Kasumi-1 (cell line): ENCODE data around the gene ALG9.

Experiments used
- DNase-seq, 2 experiments: peaks; one replicate each; lab custom pipeline; 2025; lab: John Stamatoyannopoulos, UW

ALG9 gene

DNA sequence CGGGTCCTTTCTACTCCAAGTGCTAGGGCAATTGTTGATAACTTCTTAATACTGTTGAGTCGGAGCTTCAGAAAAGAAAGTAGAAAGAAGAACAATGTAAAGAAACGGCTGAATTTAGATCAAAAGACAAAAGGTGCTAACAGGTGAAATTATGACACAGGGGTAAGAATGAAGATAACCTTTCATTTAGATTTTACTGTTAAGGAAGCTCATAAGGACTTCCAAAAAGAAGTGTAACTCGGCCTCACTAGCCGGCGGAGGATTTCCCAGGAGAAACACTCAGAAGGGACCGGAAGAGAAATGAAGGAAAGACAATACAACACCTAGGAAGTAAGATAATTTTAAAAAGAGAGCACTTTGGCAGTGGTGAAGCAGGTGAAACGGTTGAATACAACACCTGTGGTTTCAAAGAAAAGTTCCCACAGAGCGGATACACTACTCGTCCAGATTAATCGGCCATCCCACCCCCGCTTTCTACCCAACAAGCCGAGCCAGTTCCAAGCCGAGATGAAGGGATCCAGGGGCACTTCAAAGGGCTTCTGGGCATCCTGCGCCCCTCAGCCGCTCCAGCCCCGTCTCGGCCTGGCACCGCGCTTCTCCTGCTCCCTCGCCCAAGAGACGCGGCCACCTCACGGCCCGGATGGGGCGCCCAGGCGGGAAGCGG lies 105.9 kb downstream of the ALG9 start:
- peak in 1 of 2 experiments; percentile 36 for DNase-seq

DNA sequence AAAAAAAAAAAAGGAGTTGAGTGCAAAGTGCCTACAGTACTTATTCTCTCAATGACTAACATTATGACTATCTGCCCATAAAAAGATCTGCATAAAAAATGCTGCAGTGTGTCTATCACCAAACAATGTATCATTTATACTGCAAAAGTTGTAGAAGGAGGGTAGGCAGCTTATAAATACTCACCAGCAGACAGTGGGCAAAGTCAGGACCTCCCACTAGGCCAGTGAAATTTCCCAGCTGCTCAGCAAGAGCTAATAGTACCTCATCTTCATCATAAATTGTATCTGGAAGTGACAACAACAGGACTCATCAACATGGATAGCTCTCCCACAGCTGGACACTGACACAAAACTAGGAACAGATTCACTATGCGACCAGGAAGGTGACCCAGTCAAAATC lies 106.8 kb downstream of the ALG9 start:
- no peak for DNase-seq

DNA sequence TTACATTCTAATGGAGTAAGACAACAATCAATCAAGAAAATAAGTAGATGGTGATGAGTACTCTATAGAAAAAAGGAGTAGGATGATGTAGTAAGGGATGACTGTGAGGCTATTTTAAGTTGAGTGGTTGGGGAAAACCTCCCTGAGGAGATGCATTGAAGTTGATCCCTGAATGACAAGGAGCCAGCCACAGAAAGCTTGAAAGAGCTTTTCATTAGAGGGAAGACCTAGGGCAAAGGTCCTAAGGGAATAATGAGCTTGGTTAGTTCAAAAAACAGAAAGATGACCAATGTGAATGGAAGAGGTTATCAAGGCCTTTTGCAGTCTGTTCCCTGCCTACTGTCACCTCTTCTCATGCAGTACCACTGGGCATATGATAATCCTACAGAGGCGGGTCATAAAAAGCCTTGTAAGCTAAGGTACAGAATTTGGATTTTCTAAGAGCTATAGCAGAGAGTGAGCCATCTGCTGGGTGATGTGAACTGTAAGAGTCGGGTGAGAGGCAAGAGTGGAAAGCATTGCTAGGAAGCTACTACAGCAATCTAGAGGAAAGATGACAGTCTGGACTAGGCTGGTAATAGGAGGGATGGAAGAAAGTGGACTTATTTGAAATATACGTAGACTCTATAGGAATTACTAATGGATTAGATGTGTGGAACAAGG lies 108.3 kb downstream of the ALG9 start:
- DNase-seq = peak; percentile 7 to 8

DNA sequence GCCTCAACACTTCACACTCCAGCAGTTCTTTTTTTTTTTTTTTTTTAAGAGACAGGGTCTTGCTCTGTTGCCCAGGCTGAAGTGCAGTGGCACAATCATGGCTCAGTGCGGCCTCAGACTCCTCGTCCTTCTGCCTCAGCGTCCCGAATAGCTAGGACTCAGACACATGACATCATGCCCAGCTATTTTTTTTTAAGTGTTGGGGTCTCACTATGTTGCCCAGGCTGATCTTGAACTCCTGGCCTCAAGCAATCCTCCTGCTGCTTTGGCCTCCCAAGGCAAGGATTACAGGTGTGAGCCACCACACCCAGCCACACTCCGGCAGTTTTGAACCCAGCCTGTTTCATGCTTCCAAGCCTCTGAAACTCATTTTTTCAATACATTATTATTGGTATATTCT lies 108.9 kb downstream of the ALG9 start:
- DNase-seq = no peak

DNA sequence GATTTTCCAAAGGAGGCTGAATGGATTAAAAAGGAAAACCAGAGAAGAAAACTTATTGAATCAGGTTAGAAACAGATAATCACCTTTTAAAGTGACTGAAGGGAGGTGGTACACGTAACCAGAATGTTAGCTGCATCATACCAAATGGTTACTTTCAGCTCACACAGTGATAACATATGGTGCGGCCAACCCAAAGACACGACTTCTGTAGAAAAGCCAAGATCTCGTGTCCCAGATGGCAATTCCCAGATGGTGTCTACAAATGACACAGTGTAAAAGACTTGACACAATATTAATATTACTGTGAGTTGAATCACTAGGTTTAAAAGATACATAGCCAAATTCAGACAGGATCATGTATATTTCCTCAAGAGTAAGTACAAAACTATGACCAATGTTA lies 110.3 kb downstream of the ALG9 start:
- DNase-seq = no peak

DNA sequence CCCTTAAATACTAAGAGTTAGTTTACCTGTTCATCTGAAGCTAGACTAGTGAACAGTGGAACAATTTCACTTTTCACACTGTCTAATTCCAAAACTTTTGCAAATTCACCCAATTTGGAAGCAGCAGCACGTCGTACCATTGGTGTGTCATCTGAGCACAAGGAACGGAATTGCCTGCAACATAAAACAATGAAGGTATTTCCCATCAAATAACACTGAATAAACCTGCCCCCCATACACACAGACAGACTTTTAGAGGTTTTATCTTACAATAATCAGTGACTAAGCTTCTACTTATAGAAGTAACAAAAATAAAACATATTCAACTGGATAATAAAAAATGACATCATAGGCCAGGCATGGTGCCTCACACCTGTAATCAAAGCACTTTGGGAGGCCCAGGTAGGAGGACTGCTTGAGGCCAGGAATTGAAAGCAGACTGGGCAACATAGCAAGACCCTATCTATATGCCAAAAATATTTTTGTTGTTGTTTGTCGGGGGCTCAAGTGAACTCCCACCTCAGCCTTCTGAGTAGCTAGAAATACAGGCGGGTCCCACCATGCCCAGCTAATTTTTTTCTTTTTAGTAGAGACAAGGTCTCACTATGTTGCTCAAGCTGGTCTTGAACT lies 111.5 kb downstream of the ALG9 start:
- DNase-seq = no peak

DNA sequence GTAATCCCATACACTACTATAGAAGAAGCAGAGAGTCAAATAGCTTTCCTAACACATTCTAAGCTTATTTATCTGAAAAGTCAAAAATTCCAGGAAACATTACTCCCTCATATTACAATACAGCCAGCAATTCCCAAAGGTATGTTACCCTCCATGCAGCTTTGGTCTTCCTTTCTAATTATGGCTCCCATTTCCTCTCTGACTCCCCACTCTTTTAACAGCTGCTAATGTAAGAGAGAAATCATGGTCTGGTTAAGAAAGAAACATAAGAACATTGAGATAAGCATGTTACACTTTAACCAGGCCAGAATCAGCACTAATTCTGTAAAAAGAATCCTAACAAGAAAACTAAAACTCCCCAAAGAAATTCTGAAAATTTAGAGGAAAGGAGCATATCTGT lies 112.0 kb downstream of the ALG9 start:
- no peak for DNase-seq

DNA sequence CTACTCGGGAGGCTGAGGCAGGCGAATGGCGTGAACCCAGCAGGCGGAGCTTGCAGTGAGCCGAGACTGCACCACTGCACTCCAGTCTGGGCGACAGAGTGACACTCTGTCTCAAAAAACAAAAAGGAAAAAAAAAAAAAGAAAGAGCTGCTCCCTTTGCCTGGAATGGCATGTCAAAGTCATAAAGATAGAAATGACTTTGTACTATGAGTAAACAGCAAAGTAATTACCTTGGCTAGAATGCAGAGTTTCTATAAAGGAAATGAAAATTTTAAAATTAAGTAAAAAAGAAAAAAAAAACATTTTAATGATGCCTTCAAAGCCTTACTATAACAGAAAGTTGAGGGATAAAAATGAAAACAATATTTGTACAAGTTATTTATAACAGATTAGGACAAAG lies 115.3 kb downstream of the ALG9 start:
- no peak for DNase-seq

DNA sequence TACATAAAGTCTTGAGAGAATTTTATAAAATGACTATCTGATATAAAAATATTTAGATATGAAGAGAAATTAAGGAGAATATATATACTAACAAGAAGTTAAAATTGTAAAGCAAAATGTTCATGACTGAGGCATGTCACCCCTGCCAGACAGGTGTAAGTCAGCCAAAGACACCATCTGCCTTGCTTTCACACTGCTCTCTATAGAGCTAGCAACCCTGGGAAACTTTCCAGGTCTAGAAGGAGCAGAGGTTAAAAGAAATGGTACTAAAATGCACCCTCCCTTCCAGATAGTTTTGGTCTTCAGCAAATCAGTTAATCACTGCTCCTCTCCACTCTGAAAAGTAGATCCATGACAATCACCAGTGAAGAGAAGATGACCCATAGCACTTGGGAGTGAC lies 121.7 kb downstream of the ALG9 start:
- no peak for DNase-seq

DNA sequence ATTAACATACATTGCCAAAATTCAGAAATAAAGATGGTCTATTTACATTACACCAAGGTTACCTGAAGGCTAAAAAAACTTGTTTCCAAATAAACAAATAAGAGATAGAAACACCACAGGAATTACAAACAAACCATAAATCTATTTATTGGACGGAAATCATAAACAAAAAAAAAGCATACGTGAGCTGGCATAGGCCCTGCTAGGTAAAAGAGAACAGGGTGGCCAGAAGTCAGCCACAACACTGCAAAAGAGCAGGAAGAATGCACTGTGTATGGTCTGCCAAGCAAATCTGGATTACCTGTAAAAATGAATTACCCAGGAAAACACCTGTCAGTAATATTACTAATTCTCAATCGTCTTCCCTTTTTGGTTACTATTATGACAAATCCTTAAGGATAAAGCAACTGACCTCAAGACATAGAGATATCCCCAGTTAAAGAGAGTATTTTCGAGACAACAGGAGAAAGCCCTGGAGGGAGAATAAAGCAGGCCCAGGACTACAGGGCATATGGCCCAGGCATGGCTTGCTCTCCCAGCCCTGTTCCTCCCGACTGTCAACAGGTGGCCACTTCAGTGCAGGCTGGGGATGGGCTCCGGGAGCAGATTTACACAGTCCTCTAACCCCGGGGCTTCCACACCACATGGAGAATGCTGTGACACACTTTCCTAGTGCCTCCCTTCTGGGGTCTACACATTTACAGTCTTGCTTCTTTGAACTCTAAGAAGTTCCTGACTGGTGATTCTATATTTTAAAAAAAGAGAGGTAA lies 123.2 kb downstream of the ALG9 start:
- no peak for DNase-seq

DNA sequence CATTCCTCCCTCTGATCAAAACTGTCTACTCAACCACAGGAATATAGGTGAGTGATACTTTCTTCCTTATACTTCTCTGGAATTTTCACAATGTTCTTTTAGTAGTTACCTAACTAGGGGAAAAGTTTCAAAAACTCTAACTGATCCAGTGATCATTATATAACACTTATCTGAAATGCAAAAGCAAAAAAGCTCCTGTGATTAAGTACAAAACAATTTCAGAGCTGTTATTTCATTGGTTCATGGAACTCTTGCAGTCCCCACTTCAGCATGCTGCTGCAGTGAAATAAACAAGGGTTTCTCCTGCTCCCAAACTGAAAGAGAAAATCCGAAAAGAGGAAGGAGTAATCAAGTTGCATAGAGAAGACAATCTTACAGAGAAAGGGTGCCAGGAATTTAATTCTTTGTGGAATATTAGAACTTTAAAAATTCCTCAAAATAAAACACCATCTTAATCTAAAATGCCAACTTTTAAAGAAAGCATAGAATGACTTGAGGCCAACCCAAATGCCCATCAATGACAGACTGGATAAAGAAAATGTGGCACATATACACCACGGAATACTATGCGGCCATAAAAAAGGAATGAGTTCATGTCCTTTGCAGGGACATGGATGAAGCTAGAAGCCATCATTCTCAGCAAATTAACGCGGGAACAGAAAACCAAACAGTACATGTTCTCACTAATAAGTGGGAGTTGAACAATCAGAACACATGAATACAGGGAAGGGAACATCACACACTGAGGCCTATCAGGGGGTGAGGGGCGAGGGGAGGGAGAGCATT lies 125.5 kb downstream of the ALG9 start:
- DNase-seq = no peak

DNA sequence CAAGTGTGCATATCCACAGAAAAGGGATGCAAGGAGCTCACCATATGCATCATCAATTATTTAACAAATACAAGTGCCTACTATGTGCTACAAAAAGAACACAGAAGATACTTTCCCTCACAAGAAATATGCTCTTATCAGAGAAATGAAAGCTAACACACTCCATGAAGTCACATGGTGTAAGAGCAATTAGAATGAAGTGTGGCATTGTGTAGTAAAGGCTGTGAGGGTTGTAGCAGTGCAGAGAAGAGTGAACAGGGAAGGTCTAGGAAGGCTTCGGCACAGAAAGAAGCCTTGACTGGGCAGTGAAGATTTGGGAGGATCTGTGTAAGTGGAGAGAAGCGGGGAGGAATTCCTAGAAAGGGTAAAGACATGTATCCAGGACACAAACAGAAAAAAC lies 127.7 kb downstream of the ALG9 start:
- no peak for DNase-seq

DNA sequence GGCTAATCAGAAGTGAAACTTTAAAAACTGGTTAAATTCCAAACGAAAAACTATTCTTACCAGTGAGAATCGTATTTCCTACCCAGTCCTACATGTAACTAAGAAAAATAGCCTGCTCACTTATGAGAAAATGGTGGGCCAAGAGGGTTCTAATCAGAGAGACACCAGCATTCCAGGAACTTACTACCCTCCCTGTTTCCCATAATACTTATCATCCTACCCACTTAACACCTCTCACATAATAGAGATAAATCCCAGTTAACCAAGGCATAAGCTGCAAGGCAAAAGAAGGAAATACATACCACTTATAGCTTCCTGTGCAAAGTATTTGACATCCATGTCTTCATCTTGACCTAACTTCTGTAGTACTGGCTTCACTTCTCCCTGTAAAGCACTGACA lies 129.6 kb downstream of the ALG9 start:
- DNase-seq = no peak

DNA sequence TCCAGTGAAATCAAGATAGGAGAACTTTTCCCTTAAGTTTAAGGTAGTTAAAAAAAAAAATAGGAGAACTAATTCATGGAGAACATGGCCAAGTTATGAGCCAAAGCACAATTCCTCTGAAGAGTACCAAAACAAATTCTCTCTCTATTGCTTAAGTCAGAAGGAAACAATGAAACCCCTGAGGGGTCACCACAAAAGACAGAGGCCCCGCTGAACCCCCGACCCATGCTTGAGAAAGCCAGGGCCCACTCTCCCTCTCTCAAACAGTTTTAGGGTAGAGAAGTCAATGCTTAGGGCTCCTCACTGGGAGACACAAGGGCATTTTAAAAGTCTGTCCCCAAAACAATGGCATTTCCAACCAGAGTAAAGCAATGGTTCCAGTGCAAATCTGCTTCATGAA lies 132.1 kb downstream of the ALG9 start:
- no peak for DNase-seq

DNA sequence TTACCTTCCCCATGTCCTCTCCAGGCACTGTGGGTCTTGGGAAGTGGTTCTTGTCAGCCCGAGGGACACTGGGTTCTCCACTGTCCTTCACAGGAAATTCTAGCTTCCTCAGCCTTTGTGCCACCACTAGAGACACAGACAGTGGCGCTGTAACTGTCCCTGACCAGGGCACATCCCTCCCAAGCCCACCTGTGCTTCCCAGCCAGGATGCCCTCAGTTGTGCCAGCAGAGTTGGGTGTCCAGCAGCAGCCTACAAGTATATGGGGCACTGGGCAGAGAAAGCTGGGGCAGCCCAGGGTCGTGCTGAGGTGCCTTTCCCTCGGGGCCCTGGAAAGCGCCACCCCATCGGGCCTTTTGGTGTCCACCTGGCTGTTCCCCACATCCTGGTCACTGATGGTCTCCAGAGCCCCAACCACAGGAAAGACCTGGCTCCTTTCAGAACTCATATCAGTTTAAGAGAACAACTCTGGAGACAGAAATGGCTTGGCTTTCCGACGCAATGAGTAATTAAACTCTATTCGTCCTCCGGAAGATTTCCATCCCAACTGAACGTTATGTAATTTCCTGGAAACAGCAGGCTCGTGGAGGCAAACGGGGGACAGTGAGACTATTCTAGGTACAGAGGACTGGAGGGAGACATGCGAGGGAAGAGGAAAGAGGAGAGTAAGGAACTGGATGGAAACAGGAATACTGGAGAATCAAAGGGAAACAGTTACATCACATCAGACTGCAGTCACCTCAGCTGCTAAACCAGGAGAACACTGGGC lies 133.8 kb downstream of the ALG9 start:
- no peak for DNase-seq

DNA sequence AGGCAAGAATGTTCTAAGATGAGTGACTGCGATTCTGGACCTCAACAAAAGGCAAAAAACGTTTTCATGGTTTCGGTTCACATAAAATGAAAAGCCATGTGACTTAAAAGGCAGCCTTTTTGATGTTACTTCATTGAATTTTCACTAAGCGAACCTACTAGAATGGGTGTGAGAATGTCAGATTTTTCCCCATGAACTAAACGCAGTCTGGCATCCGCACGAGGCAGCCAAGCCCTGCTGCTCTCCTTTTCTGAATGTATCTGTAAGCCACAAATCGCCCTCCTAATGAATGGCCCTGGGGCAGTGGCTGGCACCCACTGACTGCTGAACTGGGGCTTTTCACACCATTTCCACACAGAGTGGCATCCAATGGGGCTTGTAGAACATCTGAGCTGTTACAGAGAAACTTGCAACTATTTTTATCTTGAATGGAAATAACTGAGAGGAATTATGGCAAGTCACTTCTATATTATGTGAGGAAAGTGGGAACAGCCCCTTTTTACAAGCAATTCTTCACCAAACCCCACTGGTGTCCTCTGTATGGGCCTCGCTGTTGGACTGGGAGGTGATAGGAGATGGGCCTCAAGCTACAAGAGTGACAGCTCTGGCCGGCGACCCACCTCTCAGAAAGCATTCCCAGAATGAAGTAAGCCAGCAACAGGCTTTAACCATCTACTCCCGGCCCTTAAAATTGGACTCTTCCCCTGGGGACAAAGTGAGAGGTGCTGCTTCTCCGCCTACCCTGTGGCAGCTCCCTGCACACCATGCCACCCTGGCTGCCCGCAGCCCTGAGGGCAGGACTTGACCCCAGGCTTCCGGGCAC lies 134.5 kb downstream of the ALG9 start:
- no peak for DNase-seq
